SU-DHL-6 (cell line): Measurements from ENCODE around the gene CEP43.

Experiments
- CTCF ChIP-seq: fragments of 200-600 bp; sonication (generic); IDR thresholded peaks from one replicate; pipeline ENCODE4 v1.5.1; 2017; ENCODE audit warnings: antibody characterized with exemption, mild to moderate bottlenecking, low read length, moderate library complexity; ENCODE audit not compliant: insufficient read depth, poor library complexity, severe bottlenecking
- EZH2phosphoT487 ChIP-seq: fragments of 200-600 bp; sonication (generic), shearing (Covaris generic); conservative IDR thresholded peaks from 2 replicates; pipeline ENCODE4 v1.6.1; 2018; ENCODE audit warnings: mild to moderate bottlenecking, antibody characterized with exemption, low read length, moderate library complexity, mixed read lengths

GRCh38 chr6:166987448-166987847 is 11.7 kb upstream of the CEP43 start:
- no peak for TF ChIP-seq CTCF
- no peak for TF ChIP-seq EZH2phosphoT487
